Fibroblast of lung (primary cell): ENCODE measurements around the gene ITPKB.

Experiments used
- EZH2 ChIP-seq: IDR thresholded peaks from 2 replicates; pipeline ENCODE4 v1.5.1; 2012; ENCODE audit warnings: low read length, control low read depth, mild to moderate bottlenecking; ENCODE audit errors: missing control alignments
- TF ChIP-seq, protein P1 (sequence below), 2 donors: IDR thresholded peaks in 1 of 2; conservative IDR thresholded peaks in 1 of 2; 1 replicate in 1 of 2; 2 replicates in 1 of 2; pipeline ENCODE4 v1.5.1; 2011 to 2012; ENCODE audit warnings: low read length in 2 of 2, control low read depth in 1 of 2, inconsistent platforms in 1 of 2, low read depth in 1 of 2, mild to moderate bottlenecking in 1 of 2

DNA sequence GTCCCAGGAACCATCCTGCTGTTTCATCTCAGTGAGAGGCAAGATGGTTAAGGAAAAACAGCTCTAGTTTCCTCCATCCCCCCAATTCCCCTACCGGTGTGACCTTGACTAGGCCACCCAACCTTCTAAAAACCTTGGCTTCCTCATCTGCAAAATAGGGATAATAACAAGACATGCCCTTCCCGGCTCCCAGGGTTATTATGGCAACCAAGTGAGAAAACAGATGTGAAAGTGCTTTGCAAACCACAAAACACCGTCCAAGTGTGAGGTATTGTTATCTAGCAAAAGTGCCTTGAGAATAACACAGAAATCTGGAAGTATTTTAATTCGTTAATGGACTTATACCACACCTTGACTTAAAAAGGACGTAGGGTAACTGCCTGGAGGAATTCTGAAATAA is 62.7 kb downstream of the ITPKB start:
- TF ChIP-seq, protein P1, sequence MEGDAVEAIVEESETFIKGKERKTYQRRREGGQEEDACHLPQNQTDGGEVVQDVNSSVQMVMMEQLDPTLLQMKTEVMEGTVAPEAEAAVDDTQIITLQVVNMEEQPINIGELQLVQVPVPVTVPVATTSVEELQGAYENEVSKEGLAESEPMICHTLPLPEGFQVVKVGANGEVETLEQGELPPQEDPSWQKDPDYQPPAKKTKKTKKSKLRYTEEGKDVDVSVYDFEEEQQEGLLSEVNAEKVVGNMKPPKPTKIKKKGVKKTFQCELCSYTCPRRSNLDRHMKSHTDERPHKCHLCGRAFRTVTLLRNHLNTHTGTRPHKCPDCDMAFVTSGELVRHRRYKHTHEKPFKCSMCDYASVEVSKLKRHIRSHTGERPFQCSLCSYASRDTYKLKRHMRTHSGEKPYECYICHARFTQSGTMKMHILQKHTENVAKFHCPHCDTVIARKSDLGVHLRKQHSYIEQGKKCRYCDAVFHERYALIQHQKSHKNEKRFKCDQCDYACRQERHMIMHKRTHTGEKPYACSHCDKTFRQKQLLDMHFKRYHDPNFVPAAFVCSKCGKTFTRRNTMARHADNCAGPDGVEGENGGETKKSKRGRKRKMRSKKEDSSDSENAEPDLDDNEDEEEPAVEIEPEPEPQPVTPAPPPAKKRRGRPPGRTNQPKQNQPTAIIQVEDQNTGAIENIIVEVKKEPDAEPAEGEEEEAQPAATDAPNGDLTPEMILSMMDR (conservative IDR thresholded peaks at IDR 0.05 in 1 of 2, IDR thresholded peaks at IDR 0.05 in 1 of 2; ENCODE audit: low read depth in 1 of 2, low read length in 2 of 2), result no peak
- TF ChIP-seq EZH2, result no peak
